Measurements from ENCODE around the gene MACROD2. TPM values are rescaled to one million over a fixed set of nuclear protein-coding genes. Genes with fewer than 3 reads are reported as not detected.

Gene MACROD2
- total RNA-seq, 6 experiments from 2014 or later = 0.05 to 0.57 (median 0.11) TPM; not detected in 1

GRCh38 chr20:14307956-14308355 lies 312.6 kb downstream of the MACROD2 start:
- no peak for DNase-seq
- Mint-ChIP-seq H3K27me3 (ENCODE audit: insufficient read depth) (no peaks in the 10 kb centered on the region; the same call in 1 of the 2 replicates), H3K4me1 (ENCODE audit: low read depth) (no peaks in the 10 kb centered on the region), H3K27ac (no peak overlapping the region), H3K4me3 (no peak overlapping the region), H3K36me3 (ENCODE audit: low read depth) (0 out of 2 replicates have a peak, but pooled peaks cover 5% of the 10 kb centered on the region), H3K9me3 (peaks cover 34% of the 10 kb centered on the region)
- no peak for TF ChIP-seq CTCF (IDR thresholded peaks at IDR 0.05)

- H3K27me3 Mint-ChIP-seq (ENCODE audit: insufficient read depth) = no peaks in the 10 kb centered on the region; the same call in 1 of the 2 replicates
- no peaks in the 10 kb centered on the region for H3K36me3 Mint-ChIP-seq (ENCODE audit: low read depth)
- no peaks in the 10 kb centered on the region for H3K4me1 Mint-ChIP-seq (ENCODE audit: low read depth)
- H3K4me3 Mint-ChIP-seq = no peak overlapping the region
- no peak overlapping the region for H3K27ac Mint-ChIP-seq
- peaks cover 16% of the 10 kb centered on the region for H3K9me3 Mint-ChIP-seq
- no peak for TF ChIP-seq CTCF (IDR thresholded peaks at IDR 0.05)
- DNase-seq = no peak
Measured at GRCh38 chr20:14310977-14311627, 315.8 kb downstream of the MACROD2 start.

- no peak for TF ChIP-seq CTCF (IDR thresholded peaks at IDR 0.05)
- H3K4me3 Mint-ChIP-seq = no peak overlapping the region
- no peak overlapping the region for H3K27ac Mint-ChIP-seq
Measured at GRCh38 chr20:14312001-14312400, 316.7 kb downstream of the MACROD2 start.

GRCh38 chr20:14313341-14314020 lies 318.2 kb downstream of the MACROD2 start:
- no peak for TF ChIP-seq CTCF (IDR thresholded peaks at IDR 0.05)
- H3K9me3 Mint-ChIP-seq = peaks cover 28% of the 10 kb centered on the region
- H3K36me3 Mint-ChIP-seq (ENCODE audit: low read depth) = no peaks in the 10 kb centered on the region
- no peak overlapping the region for H3K4me3 Mint-ChIP-seq
- H3K27ac Mint-ChIP-seq = no peak overlapping the region
- no peak for DNase-seq
- H3K27me3 Mint-ChIP-seq (ENCODE audit: insufficient read depth) = no peaks in the 10 kb centered on the region; the same call in 1 of the 2 replicates
- H3K4me1 Mint-ChIP-seq (ENCODE audit: low read depth) = no peaks in the 10 kb centered on the region

More at GRCh38 chr20:14312001-14312400, 316.7 kb downstream of the MACROD2 start:
- H3K36me3 Mint-ChIP-seq (ENCODE audit: low read depth) = no peaks in the 10 kb centered on the region
- no peaks in the 10 kb centered on the region for H3K4me1 Mint-ChIP-seq (ENCODE audit: low read depth)
- peaks cover 18% of the 10 kb centered on the region; the same call in 1 of the 2 replicates for H3K9me3 Mint-ChIP-seq
- no peak for DNase-seq
- H3K27me3 Mint-ChIP-seq (ENCODE audit: insufficient read depth) = no peaks in the 10 kb centered on the region; the same call in 1 of the 2 replicates

- Mint-ChIP-seq H3K9me3 (peaks cover 47% of the 10 kb centered on the region), H3K4me3 (no peak overlapping the region), H3K36me3 (ENCODE audit: low read depth) (no peaks in the 10 kb centered on the region; the same call in 1 of the 2 replicates), H3K27ac (no peak overlapping the region), H3K27me3 (ENCODE audit: insufficient read depth) (no peaks in the 10 kb centered on the region), H3K4me1 (ENCODE audit: low read depth) (no peaks in the 10 kb centered on the region)
- TF ChIP-seq CTCF (IDR thresholded peaks at IDR 0.05) = no peak
- DNase-seq = no peak
Measured at GRCh38 chr20:14319704-14320103, 324.4 kb downstream of the MACROD2 start.
